ENCODE results near the gene UBAC2. TPM values are rescaled to one million over a fixed set of nuclear protein-coding genes. Genes with fewer than 3 reads are reported as not detected.

The UBAC2 gene
- total and polyA plus RNA-seq, 2 of the 8 experiments (the other 6 are each of a cell fraction or from before 2014, with no cell fraction given), result 75.9 to 76.9 TPM

DNA sequence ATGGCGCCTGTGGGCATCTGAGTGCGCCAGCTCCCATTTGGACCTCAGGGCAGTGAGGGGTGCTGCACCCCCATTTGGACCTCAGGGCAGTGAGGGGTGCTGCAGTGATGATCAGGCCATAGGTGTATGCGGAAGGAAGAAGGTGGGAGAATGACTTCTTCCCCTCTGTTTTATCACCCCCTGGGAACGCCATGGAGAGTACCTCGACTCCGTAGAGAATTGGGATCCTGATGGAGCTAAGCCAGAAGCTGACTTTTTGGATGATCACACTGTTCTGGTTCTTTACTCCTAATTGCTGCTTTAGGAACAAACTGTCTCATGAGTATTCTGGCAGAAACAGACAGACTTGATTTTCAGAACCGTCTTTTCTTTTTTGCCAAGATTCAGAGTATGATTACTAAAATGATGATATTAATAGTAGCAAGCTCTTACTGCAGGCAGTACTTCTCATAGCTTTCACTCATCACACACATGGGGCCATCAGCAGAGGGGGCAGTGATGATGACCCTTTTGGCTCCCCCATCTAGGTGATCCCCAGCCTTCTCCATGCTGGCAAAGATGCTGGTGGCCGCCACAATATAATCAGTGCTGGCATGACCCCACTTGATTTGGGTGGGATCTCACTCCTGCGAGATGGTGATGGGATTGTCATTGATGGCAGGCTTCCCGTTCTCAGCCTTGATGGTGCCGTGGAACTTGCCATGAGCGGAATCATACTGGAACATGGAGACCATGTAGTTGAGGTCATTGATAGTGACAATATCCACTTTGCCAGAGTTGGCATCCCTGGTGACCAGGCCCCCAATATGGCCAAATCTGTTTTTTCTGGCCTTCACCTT, 10.3 kb upstream of the UBAC2 start:
- Histone ChIP-seq H3K23ac (ENCODE audit: insufficient read length) (no peak overlapping the region), H2BK15ac (ENCODE audit: low read length) (no peak overlapping the region), H3K4me1 (replicated peaks in 1 of 4; ENCODE audit: control insufficient read depth in 3 of 4, insufficient read depth in 4 of 4, low read length in 3 of 4) (no peaks in the 10 kb centered on the region), H3K4me3 (ENCODE audit: extremely low read depth in 1 of 4, insufficient read depth in 2 of 4, low read depth in 3 of 4, low read length in 4 of 4) (no peak overlapping the region), H3K36me3 (ENCODE audit: control insufficient read depth in 2 of 4, insufficient read depth in 4 of 4, low read length in 3 of 4) (no peaks in the 10 kb centered on the region), H2AK5ac (ENCODE audit: low read depth, low read length) (no peak overlapping the region), H2BK5ac (ENCODE audit: low read depth, low read length) (no peak overlapping the region), H3K9ac (replicated peaks in 1 of 4; ENCODE audit: extremely low read depth in 1 of 4, low read depth in 3 of 4, low read length in 3 of 4) (no peak overlapping the region), H2BK120ac (replicated peaks; ENCODE audit: low read depth, low read length) (no peak overlapping the region), H3K27me3 (replicated peaks in 1 of 4; ENCODE audit: control insufficient read depth in 3 of 4, extremely low read depth in 1 of 4, insufficient read depth in 3 of 4, low read length in 3 of 4) (peaks cover 0 to 2% (median under 1%) of the 10 kb centered on the region in 4 experiments; a peak in 5 of 7 replicates), H3K56ac (replicated peaks; ENCODE audit: insufficient read length, low read depth, low read length) (no peak overlapping the region), H3K4ac (replicated peaks; ENCODE audit: insufficient read length, low read depth, low read length) (no peak overlapping the region), H4K8ac (ENCODE audit: extremely low read depth, insufficient read depth, low read length) (no peak overlapping the region), H3K79me2 (ENCODE audit: control insufficient read depth in 1 of 2, insufficient read depth in 2 of 2, low read length in 2 of 2) (no peaks in the 10 kb centered on the region), H2AFZ (ENCODE audit: low read length) (no peak overlapping the region), H3K4me2 (ENCODE audit: insufficient read depth in 1 of 2, low read depth in 2 of 2, low read length in 2 of 2) (no peak overlapping the region), H3K23me2 (ENCODE audit: low read depth, low read length) (no peaks in the 10 kb centered on the region), H4K5ac (ENCODE audit: insufficient read length, low read depth, low read length) (no peak overlapping the region), H2BK20ac (ENCODE audit: low read length) (no peak overlapping the region), H3K18ac (ENCODE audit: extremely low read depth, low read length) (no peak overlapping the region), H2BK12ac (ENCODE audit: low read depth, low read length) (no peak overlapping the region), H3K79me1 (ENCODE audit: low read depth, low read length) (no peaks in the 10 kb centered on the region), H3K14ac (ENCODE audit: insufficient read length) (no peak overlapping the region), H4K91ac (replicated peaks; ENCODE audit: insufficient read length, low read length) (no peak overlapping the region), H4K20me1 (replicated peaks in 1 of 2; ENCODE audit: control insufficient read depth in 1 of 2, insufficient read depth in 2 of 2, low read length in 2 of 2) (no peaks in the 10 kb centered on the region), H3K9me3 (ENCODE audit: insufficient read depth in 2 of 2, low read depth in 1 of 2, low read length in 1 of 2) (no peaks in the 10 kb centered on the region), H3K27ac (ENCODE audit: low read depth, low read length) (no peak overlapping the region)
- 91% methylated on average over 12 of the region's 12 CpGs; no CpG with 5 or more reads in 1 of the 2 experiments for WGBS, 2 experiments (ENCODE audit: extremely low coverage in 1 of 2, insufficient coverage in 1 of 2, insufficient read length in 1 of 2, insufficient replicate concordance in 2 of 2, low coverage in 1 of 2, low lambda C conversion rate in 2 of 2, missing lambda C conversion rate in 1 of 2)
- FAIRE-seq (no peak), DNase-seq (ENCODE audit: low read depth in 1 of 2, low spot score in 2 of 2) (no peak)
- ChIA-PET POLR2A (ENCODE audit: partially characterized antibody) (interaction anchor here (6.8 kb wide), 1 partner anchor 9 kb away, joined by 49 read pairs; the partner anchor contains the start of gene UBAC2), CTCF (ENCODE audit: partially characterized antibody) (interaction anchor here (1.1 to 1.8 kb wide), 3 partner anchors 10 to 80 kb away, joined by 3 to 5 read pairs (median 5); partner anchors contain the start of gene UBAC2)
- TF ChIP-seq RFX5 (IDR thresholded peaks at IDR 0.05; ENCODE audit: borderline replicate concordance, low read depth, low read length) (no peak), JUN (IDR thresholded peaks at IDR 0.05; ENCODE audit: low read depth, low read length) (no peak), POLR2AphosphoS5 (IDR thresholded peaks at IDR 0.05; ENCODE audit: low read depth, low read length) (no peak), JUND (IDR thresholded peaks at IDR 0.05; ENCODE audit: low read length) (no peak), SIX5 (IDR thresholded peaks at IDR 0.05; ENCODE audit: low read depth, low read length) (no peak), EGR1 (IDR thresholded peaks at IDR 0.05; ENCODE audit: borderline replicate concordance, low read depth, low read length) (no peak), GTF2F1 (IDR thresholded peaks at IDR 0.05; ENCODE audit: borderline replicate concordance, low read depth, low read length) (no peak), SP1 (IDR thresholded peaks at IDR 0.05; ENCODE audit: low read depth, low read length) (no peak), NANOG (IDR thresholded peaks at IDR 0.05; ENCODE audit: insufficient read depth, low read depth, low read length, poor library complexity, severe bottlenecking) (no peak), EZH2 (IDR thresholded peaks at IDR 0.05; ENCODE audit: low read depth, low read length, severe bottlenecking) (no peak), TEAD4 (IDR thresholded peaks at IDR 0.05; ENCODE audit: low read depth, low read length) (no peak)
- TF ChIP-seq, protein P1, sequence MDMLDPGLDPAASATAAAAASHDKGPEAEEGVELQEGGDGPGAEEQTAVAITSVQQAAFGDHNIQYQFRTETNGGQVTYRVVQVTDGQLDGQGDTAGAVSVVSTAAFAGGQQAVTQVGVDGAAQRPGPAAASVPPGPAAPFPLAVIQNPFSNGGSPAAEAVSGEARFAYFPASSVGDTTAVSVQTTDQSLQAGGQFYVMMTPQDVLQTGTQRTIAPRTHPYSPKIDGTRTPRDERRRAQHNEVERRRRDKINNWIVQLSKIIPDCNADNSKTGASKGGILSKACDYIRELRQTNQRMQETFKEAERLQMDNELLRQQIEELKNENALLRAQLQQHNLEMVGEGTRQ (IDR thresholded peaks at IDR 0.05; ENCODE audit: low read length), result no peak
